Stimulated activated CD4-positive, alpha-beta T cell treated with anti-CD3 and anti-CD28 coated beads, Interleukin-4, amount 100 ng/mL, for 24 hours (primary cell): ENCODE data around the gene STRIP1.

Experiments
- DNase-seq: peaks from one replicate; pipeline ENCODE4 v3.0.0-alpha.2; 2020

The STRIP1 gene

GRCh38 chr1:110053552-110054428 lies 19.4 kb downstream of the STRIP1 start:
- DNase-seq = peak; percentile 76

DNA sequence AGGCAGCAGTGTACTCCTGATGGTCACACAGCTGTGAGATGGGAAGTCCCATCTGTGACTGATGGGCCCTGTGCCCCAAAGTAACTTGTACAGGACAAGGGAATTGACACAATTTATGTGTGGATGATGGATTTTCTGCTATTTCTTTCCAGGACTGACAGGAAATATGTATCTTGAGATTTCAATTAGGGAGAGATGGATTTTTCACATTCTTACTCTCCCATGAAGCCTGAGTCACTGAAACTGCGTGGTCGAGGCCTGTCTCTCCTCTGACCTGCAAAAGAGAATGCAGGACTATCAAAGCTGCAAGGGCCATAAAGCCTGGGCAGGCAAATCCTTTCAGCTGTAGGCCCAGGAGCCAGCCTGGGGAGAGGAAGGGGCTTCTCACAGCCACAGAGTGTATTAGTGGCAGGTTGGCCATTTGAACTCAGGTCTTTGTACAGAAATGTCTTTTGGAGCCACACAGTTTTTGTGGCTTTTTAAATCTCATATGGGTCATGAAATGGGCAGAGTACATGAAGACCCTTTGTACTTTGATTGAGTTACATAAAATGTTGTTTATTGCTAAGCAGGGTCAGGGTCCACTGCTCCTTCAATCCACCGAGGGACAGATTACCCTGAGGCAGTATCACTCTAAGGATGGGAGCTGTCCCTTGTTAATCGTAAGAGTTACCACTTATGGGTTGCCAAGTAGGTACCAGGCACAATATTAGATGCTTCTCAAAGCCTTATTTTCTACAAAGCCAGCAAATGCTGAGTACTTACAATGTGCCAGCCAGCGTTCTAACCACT lies 21.3 kb downstream of the STRIP1 start:
- no peak for DNase-seq

GRCh38 chr1:110056285-110056683 lies 21.9 kb downstream of the STRIP1 start:
- no peak for DNase-seq

GRCh38 chr1:110056776-110057175 lies 22.4 kb downstream of the STRIP1 start:
- no peak for DNase-seq

GRCh38 chr1:110057963-110058518 lies 23.6 kb downstream of the STRIP1 start:
- DNase-seq = no peak

- no peak for DNase-seq
These were observed 24.2 kb downstream of the STRIP1 start for GRCh38 chr1:110058591-110058990.

- no peak for DNase-seq
These were observed 24.9 kb downstream of the STRIP1 start for GRCh38 chr1:110059133-110059863.

DNA sequence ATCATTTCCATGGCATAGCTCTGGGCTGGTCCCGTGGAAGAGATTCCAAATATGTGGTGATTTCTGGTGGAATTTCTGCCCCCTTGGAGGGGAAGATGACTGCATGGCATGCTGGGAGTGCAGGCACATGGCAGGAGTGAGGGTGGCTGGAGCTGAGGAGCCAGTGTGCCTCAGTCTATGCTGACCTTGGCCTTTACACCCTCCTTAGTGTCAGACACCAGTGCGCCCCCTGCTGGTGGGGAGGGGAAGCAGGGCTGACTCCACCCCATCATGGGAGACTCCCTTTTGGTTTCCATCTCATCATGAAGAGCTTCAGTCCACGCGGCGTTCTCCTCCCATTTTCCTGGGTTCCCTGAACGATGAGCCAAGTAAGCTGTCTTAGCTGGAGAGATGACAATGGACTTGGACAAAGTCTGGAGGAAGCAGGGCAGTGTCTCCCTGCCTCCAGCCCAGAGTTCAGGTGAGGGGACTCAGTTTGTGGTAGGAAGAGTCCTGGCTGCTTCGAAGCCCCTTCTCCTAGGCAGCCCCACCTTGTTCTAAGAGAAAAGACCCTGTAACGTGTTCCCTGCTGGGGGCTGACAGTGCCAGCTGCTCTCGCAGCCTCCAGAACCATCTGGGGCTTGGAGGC lies 25.7 kb downstream of the STRIP1 start:
- peak; percentile 79 for DNase-seq

- DNase-seq = no peak
These were observed 26.2 kb downstream of the STRIP1 start for GRCh38 chr1:110060662-110061060.

DNA sequence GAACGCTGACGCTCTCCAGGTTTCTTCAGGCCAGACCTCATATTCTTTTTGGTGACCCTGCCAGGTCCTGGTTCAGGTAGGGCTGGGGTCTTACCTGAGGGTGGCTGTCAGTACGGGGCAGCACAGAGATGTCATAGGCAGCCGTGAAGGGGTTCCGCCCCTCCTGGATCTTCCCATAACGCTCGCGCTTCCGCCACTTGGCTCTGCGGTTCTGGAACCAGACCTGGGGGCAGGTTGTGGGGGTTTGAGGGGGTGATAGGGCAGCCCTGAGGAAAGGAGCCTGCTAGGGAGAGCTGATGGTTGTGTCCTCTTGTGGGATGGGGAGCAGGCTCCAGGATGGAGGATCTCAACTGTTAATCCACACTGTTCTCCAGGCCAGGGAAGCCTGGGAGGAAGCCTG lies 26.9 kb downstream of the STRIP1 start:
- no peak for DNase-seq

DNA sequence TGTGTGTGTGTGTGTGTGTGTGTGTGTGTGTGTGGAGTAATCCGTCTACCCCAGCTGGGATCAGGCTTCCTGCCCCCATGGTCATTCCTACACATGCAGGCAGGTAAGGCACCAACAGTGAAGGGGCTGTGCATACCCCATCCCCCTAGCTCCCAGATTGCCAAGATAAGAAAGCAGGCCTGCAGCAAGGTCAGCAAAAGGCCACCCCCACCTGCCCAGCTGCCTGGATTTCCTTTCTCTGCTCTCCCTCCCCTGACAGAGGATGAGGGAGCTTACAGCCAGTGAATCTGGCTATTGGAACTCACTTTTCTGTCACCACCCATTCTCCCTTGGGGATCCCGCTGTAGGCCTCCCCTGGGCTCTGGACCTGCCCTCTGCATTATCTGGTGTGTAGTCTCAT lies 28.2 kb downstream of the STRIP1 start:
- DNase-seq = no peak

GRCh38 chr1:110063781-110064180 lies 29.4 kb downstream of the STRIP1 start:
- DNase-seq = no peak

GRCh38 chr1:110064576-110065337 lies 30.3 kb downstream of the STRIP1 start:
- DNase-seq = no peak

DNA sequence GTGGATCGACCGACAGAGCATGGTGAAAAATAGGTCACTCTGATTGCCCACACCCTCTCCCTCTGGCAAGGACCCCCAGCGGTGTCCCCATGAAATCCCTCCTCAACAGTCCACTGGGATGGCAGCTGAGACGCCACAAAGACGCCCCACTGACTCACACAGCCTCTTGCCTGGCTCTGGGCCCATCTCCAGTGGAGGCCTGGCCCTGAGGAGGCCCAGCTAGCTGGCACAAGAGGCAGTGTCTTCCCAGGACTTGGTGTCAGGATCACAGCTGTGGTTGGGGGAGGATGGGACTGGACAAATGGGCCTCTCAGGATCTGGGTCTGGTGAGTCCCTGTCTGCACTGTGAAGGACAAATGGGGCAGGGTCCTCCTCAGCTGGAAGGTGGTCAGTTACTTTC lies 31.4 kb downstream of the STRIP1 start:
- no peak for DNase-seq

DNA sequence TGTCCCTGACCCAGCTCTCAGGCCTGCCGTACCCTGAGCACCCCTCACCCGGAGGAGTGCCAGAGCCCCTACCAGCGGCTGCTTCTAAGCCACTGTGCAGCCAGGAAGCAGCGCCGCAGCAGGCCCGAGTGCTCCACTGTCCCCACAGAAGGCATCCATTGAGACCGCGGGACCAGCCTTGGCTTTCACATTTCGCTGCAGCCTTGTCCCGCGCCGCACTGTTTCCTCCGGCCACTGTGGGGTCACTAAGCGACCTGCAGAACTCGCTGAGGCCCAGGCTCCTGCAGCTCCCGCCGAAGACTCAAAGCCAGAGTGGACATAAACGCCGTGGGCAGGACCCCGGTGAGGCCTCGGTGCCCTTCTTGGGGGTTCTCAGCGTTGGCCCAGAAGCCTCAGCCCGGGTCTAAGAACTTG lies 33.1 kb downstream of the STRIP1 start:
- no peak for DNase-seq

GRCh38 chr1:110067893-110068645 lies 33.6 kb downstream of the STRIP1 start:
- no peak for DNase-seq

GRCh38 chr1:110068646-110069403 lies 34.4 kb downstream of the STRIP1 start:
- peak; percentile 12 for DNase-seq

DNA sequence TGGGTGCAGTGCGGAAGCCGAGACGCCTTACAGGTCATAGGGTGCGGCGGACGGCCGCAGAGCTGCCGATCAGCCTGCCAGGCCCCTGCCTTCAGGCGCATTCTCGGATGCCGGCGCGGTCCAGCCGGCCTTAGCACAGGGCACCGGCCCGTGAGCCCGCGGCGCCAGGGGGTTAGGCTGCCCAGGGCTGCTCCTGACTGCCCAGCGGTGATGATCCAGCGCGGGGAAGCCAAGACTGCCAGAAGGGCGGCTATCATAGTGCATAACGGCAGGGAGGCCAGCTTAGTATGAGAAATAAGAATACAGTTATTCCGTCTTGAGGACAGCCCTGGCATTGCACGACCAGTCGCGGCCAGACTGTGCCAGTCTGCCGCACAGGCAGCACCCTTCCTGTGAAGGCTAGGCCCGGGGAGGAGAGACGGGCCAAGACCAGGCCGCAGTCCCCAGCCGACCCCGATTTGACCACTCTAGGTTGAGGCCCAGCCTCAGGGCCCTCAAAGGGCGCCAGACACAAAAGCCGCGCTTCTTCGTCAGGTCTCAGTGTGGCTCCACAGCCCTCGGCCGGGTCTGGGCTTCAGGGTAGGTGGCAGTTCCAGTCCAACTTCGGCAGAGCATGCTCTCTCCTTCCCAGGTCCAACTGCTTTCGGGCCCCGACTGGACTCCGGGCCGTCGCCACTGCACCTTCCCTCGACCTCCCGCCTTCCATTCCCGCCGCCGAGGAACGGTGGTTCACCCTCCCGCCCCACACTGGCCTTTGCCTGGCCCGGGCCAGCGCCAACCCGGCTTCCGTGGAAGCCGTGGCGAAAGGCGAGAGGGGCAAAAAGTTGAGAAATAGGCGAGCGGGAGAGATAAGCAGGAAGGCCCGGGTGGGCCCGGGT lies 35.2 kb downstream of the STRIP1 start:
- no peak for DNase-seq

DNA sequence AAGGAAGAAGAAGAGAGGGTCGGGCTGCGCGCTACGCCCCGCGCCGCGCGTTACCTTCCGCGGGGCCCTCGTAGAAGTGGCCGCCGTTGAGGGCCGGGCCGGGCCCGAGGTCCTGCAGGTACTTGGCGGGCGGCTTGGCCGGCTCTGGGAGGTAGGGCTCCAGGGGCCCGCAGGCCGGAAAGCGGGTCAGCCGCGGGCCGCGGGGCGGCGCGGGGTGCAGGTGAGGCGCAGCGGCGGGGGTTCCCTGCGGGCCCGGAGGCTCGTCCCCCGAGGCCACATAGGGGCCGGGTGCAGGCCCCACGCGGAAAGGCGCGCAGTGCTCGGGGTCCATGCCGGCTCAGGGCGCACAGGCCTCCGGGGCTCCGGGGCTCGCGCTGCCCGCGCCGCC lies 35.9 kb downstream of the STRIP1 start:
- no peak for DNase-seq
